H9 (cell line): ENCODE measurements around the gene CFAP299. TPM values are rescaled to one million over a fixed set of nuclear protein-coding genes. Genes with fewer than 3 reads are reported as not detected.

ENCODE experiments used
- DNase-seq: peaks from one replicate; pipeline ENCODE4 v3.0.0-alpha.2; 2017
- H2AFZ ChIP-seq: one replicate; pipeline ENCODE4 v1.6.1; 2013; ENCODE audit warnings: mild to moderate bottlenecking, low read length, control low read depth, moderate library complexity
- H2AK5ac ChIP-seq: 2 replicates; pipeline ENCODE4 v1.6.1; 2013; ENCODE audit warnings: low read length, control low read depth, mixed read lengths; ENCODE audit not compliant: insufficient read length
- H2BK120ac ChIP-seq: one replicate; pipeline ENCODE4 v1.6.1; 2013; ENCODE audit warnings: low read depth, mild to moderate bottlenecking, low read length, control low read depth, inconsistent platforms; ENCODE audit not compliant: poor library complexity, severe bottlenecking
- H2BK12ac ChIP-seq: 2 replicates; pipeline ENCODE4 v1.6.1; 2013; ENCODE audit warnings: low read length, control low read depth, mixed read lengths, low read depth; ENCODE audit not compliant: insufficient read length
- H2BK15ac ChIP-seq: 2 replicates; pipeline ENCODE4 v1.6.1; 2013; ENCODE audit warnings: low read depth, low read length, control low read depth
- H2BK20ac ChIP-seq: one replicate; pipeline ENCODE4 v1.6.1; 2013; ENCODE audit warnings: low read depth, mild to moderate bottlenecking, low read length, control low read depth, inconsistent platforms; ENCODE audit not compliant: poor library complexity, severe bottlenecking
- H2BK5ac ChIP-seq: 2 replicates; pipeline ENCODE4 v1.6.1; 2013; ENCODE audit warnings: low read length, control low read depth, mixed read lengths; ENCODE audit not compliant: insufficient read length
- H3K14ac ChIP-seq: 2 replicates; pipeline ENCODE4 v1.6.1; 2013; ENCODE audit warnings: low read length, control low read depth; ENCODE audit not compliant: insufficient read depth
- H3K18ac ChIP-seq: 2 replicates; pipeline ENCODE4 v1.6.1; 2013; ENCODE audit warnings: low read depth, mild to moderate bottlenecking, mixed read lengths, low read length, control low read depth; ENCODE audit not compliant: insufficient read length
- H3K23ac ChIP-seq: 2 replicates; pipeline ENCODE4 v1.6.1; 2013; ENCODE audit warnings: low read length, control low read depth, mixed read lengths, low read depth; ENCODE audit not compliant: insufficient read length
- H3K23me2 ChIP-seq: 2 replicates; pipeline ENCODE4 v1.6.1; 2013; ENCODE audit warnings: low read depth, mild to moderate bottlenecking, mixed read lengths, low read length, control low read depth; ENCODE audit not compliant: insufficient read length, poor library complexity, severe bottlenecking
- H3K27ac ChIP-seq: 2 replicates; pipeline ENCODE4 v1.5.1; 2013; ENCODE audit warnings: low read length, control low read depth, mixed read lengths, low read depth; ENCODE audit not compliant: insufficient read length
- H3K27me3 ChIP-seq: 2 replicates; pipeline ENCODE4 v1.6.1; 2013; ENCODE audit warnings: low read length, control low read depth, inconsistent platforms; ENCODE audit not compliant: insufficient read depth
- H3K4ac ChIP-seq: 2 replicates; pipeline ENCODE4 v1.6.1; 2013; ENCODE audit warnings: low read depth, mild to moderate bottlenecking, control low read depth, inconsistent platforms, low read length, moderate library complexity
- H3K4me1 ChIP-seq: 2 replicates; pipeline ENCODE4 v1.6.1; 2013; ENCODE audit warnings: low read length, control low read depth, inconsistent platforms; ENCODE audit not compliant: insufficient read depth
- H3K4me2 ChIP-seq: 2 replicates; pipeline ENCODE4 v1.6.1; 2013; ENCODE audit warnings: low read length, control low read depth, mixed read lengths; ENCODE audit not compliant: insufficient read length, insufficient read depth
- H3K56ac ChIP-seq: 2 replicates; pipeline ENCODE4 v1.6.1; 2013; ENCODE audit warnings: low read depth, mild to moderate bottlenecking, mixed read lengths, low read length, control low read depth; ENCODE audit not compliant: insufficient read length
- H3K79me1 ChIP-seq: 2 replicates; pipeline ENCODE4 v1.6.1; 2013; ENCODE audit warnings: low read depth, mild to moderate bottlenecking, moderate library complexity, low read length, control low read depth, inconsistent platforms; ENCODE audit not compliant: insufficient read depth, poor library complexity, severe bottlenecking
- H3K79me2 ChIP-seq: 2 replicates; pipeline ENCODE4 v1.6.1; 2013; ENCODE audit warnings: low read length, control low read depth, inconsistent platforms; ENCODE audit not compliant: insufficient read depth
- H3K9ac ChIP-seq: 2 replicates; pipeline ENCODE4 v1.6.1; 2013; ENCODE audit warnings: low read length, control low read depth, mixed read lengths; ENCODE audit not compliant: insufficient read length; ENCODE audit errors: extremely low read depth
- H3K9me3 ChIP-seq: one replicate; pipeline ENCODE4 v1.6.1; 2013; ENCODE audit warnings: low read depth, low read length, inconsistent platforms; ENCODE audit not compliant: control insufficient read depth
- H3T11ph ChIP-seq: one replicate; pipeline ENCODE4 v1.6.1; 2013; ENCODE audit warnings: mild to moderate bottlenecking, low read length, control low read depth, inconsistent platforms
- H4K20me1 ChIP-seq: one replicate; pipeline ENCODE4 v1.6.1; 2013; ENCODE audit not compliant: control insufficient read depth, insufficient read length, insufficient read depth
- H4K5ac ChIP-seq: 2 replicates; pipeline ENCODE4 v1.6.1; 2013; ENCODE audit warnings: low read depth, mild to moderate bottlenecking, mixed read lengths, low read length, control low read depth; ENCODE audit not compliant: insufficient read length
- H4K8ac ChIP-seq: replicated peaks from 2 replicates; pipeline ENCODE4 v1.6.1; 2013; ENCODE audit warnings: low read length, control low read depth, mixed read lengths, low read depth; ENCODE audit not compliant: insufficient read length
- H4K91ac ChIP-seq: 2 replicates; pipeline ENCODE4 v1.6.1; 2013; ENCODE audit warnings: low read depth, mild to moderate bottlenecking, moderate library complexity, mixed read lengths, low read length, control low read depth; ENCODE audit not compliant: insufficient read length
- H3K27ac Mint-ChIP-seq, 3 experiments: 2 replicates in 2 of 3; 3 replicates in 1 of 3; pipeline ENCODE4 v1.8.0; 2020 to 2021; ENCODE audit warnings: mixed read lengths in 3 of 3, mild to moderate bottlenecking in 1 of 3, moderate library complexity in 1 of 3
- H3K27me3 Mint-ChIP-seq: 2 replicates; pipeline ENCODE4 v1.8.0; 2021; ENCODE audit warnings: low read depth, mild to moderate bottlenecking, moderate library complexity, mixed read lengths
- H3K36me3 Mint-ChIP-seq, 3 experiments: 2 replicates in 2 of 3; 3 replicates in 1 of 3; pipeline ENCODE4 v1.8.0; 2020 to 2021; ENCODE audit warnings: low read depth in 3 of 3, mixed read lengths in 3 of 3; ENCODE audit not compliant: insufficient read depth in 1 of 3
- H3K4me1 Mint-ChIP-seq, 2 experiments: 2 replicates each; pipeline ENCODE4 v1.8.0; 2020; ENCODE audit warnings: mixed read lengths in 2 of 2
- H3K4me3 Mint-ChIP-seq, 2 experiments: 2 replicates in 1 of 2; 3 replicates in 1 of 2; pipeline ENCODE4 v1.8.0; 2020 to 2021; ENCODE audit warnings: mild to moderate bottlenecking in 2 of 2, mixed read lengths in 2 of 2, moderate library complexity in 1 of 2
- H3K9me3 Mint-ChIP-seq, 2 experiments: 2 replicates in 1 of 2; 3 replicates in 1 of 2; pipeline ENCODE4 v1.8.0; 2020; ENCODE audit warnings: mild to moderate bottlenecking in 2 of 2, mixed read lengths in 2 of 2, moderate library complexity in 1 of 2
- WGBS: extraction: QIAGEN DNeasy Blood & Tissue Kit; methylation state at CpG from one replicate; pipeline ENCODE4 v1.1.7; 2013; ENCODE audit warnings: missing lambda C conversion rate, low lambda C conversion rate, mixed read lengths; ENCODE audit not compliant: insufficient read length; ENCODE audit errors: extremely low coverage; 5-methylcytosine and 5-hydroxymethylcytosine counted together
- total RNA-seq: library from RNA; stranded (reverse); gene quantifications from 2 replicates; pipeline ENCODE4 v1.2.1, GENCODE V29; 2021
- TF ChIP-seq, protein P1 (sequence below): fragments of 200-600 bp; sonication (generic); conservative IDR thresholded peaks from 3 replicates; pipeline ENCODE4 v1.8.0; 2021; ENCODE audit warnings: antibody characterized with exemption, mild to moderate bottlenecking

The CFAP299 gene
- total RNA-seq, 1 experiment from 2014 or later: not detected

DNA sequence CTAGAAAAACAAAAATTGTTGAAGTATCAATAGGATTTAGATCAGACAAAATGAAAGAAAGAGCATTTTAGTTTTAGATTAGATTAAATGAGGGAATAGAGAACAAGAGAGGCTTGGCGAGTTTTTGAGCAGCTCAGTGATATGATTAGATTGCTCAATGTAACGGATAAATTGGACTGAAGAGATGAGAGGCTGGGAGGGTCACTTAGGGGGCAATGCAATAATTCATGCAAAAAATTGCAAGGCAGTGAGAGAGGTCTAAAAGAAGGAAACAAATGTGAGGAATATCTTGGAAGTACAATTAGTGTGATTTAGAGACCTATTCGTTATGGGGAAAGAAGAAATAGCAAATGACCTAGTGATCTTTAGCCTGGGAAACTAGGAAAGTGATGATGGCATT, 644.7 kb downstream of the CFAP299 start:
- H3K79me2 ChIP-seq: no peaks in the 10 kb centered on the region
- no peak overlapping the region for H3K27ac ChIP-seq
- H2BK12ac ChIP-seq: no peak overlapping the region
- H3K9ac ChIP-seq: no peak overlapping the region
- no peaks in the 10 kb centered on the region for H3K79me1 ChIP-seq
- H2BK120ac ChIP-seq: no peak overlapping the region
- no peaks in the 10 kb centered on the region for H3K9me3 ChIP-seq
- no peak overlapping the region for H3K27ac Mint-ChIP-seq
- H3K56ac ChIP-seq: no peak overlapping the region
- H3K27me3 ChIP-seq: no peaks in the 10 kb centered on the region
- no peak overlapping the region for H4K8ac ChIP-seq
- no peak overlapping the region for H4K5ac ChIP-seq
- H2AFZ ChIP-seq: no peak overlapping the region
- no peak overlapping the region for H3K4ac ChIP-seq
- H3K23me2 ChIP-seq: no peaks in the 10 kb centered on the region
- no peak overlapping the region for H3K14ac ChIP-seq
- H2AK5ac ChIP-seq: no peak overlapping the region
- H3K4me3 Mint-ChIP-seq: no peak overlapping the region
- no peak overlapping the region for H3K4me2 ChIP-seq
- H3K36me3 Mint-ChIP-seq: no peaks in the 10 kb centered on the region
- H3K27me3 Mint-ChIP-seq: no peaks in the 10 kb centered on the region
- H4K91ac ChIP-seq: no peak overlapping the region
- H3K4me1 Mint-ChIP-seq: no peaks in the 10 kb centered on the region
- TF ChIP-seq, protein P1, sequence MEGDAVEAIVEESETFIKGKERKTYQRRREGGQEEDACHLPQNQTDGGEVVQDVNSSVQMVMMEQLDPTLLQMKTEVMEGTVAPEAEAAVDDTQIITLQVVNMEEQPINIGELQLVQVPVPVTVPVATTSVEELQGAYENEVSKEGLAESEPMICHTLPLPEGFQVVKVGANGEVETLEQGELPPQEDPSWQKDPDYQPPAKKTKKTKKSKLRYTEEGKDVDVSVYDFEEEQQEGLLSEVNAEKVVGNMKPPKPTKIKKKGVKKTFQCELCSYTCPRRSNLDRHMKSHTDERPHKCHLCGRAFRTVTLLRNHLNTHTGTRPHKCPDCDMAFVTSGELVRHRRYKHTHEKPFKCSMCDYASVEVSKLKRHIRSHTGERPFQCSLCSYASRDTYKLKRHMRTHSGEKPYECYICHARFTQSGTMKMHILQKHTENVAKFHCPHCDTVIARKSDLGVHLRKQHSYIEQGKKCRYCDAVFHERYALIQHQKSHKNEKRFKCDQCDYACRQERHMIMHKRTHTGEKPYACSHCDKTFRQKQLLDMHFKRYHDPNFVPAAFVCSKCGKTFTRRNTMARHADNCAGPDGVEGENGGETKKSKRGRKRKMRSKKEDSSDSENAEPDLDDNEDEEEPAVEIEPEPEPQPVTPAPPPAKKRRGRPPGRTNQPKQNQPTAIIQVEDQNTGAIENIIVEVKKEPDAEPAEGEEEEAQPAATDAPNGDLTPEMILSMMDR: no peak
- H3K23ac ChIP-seq: no peak overlapping the region
- H3K9me3 Mint-ChIP-seq: no peaks in the 10 kb centered on the region
- H4K20me1 ChIP-seq: no peaks in the 10 kb centered on the region
- H2BK15ac ChIP-seq: no peak overlapping the region
- DNase-seq: no peak
- H3K18ac ChIP-seq: no peak overlapping the region
- H3T11ph ChIP-seq: no peak overlapping the region
- no peaks in the 10 kb centered on the region for H3K4me1 ChIP-seq
- H2BK5ac ChIP-seq: no peak overlapping the region
- no peak overlapping the region for H2BK20ac ChIP-seq
- no CpG with 5 or more reads among the region's 3 CpGs for WGBS
